HepG2 (cell line): ENCODE measurements around the gene PFKFB2. TPM values are rescaled to one million over a fixed set of nuclear protein-coding genes. Genes with fewer than 3 reads are reported as not detected.

Experiments used
- ATAC-seq: fragments of 200-7000 bp; cut with Tn5 transposase; 3 replicates; pipeline ENCODE4 v1.9.1; 2020; ENCODE audit warnings: mild to moderate bottlenecking, moderate library complexity
- BruUV-seq: library from RNA; stranded (reverse); fragments of 400-500 nt; replicated peaks from 2 replicates; lab custom pipeline; 2021; lab: Mats Ljungman, UMichigan
- CTCF ChIA-PET: fragments of 300-600 bp; formaldehyde crosslinking; extraction: SDS; loops from one replicate; lab custom pipeline; 2021; ENCODE audit warnings: low total read pairs, inconsistent platforms, low intra/inter-chr PET ratio; lab: Yijun Ruan, JAX
- POLR2A ChIA-PET: fragments of 350-600 bp; sonication (Branson Sonifier 250); formaldehyde crosslinking; loops from one replicate; lab custom pipeline; 2020; ENCODE audit warnings: antibody characterized with exemption, inconsistent platforms; lab: Yijun Ruan, JAX
- DNase-seq: peaks from one replicate; pipeline ENCODE4 v3.0.0-alpha.2; 2015; ENCODE audit warnings: low spot score
- FAIRE-seq: peaks from 3 replicates; lab custom pipeline; 2011; peaks lifted over from hg19 to GRCh38; lab: Jason Lieb, UNC
- H2AFZ ChIP-seq: one replicate; pipeline ENCODE4 v1.6.1; 2011; ENCODE audit warnings: low read length, inconsistent platforms
- H3K27ac ChIP-seq: fragments of 300-600 bp; 3 replicates; pipeline ENCODE4 v1.8.0; 2011; ENCODE audit warnings: mixed run types, mild to moderate bottlenecking, mixed read lengths, low read length, inconsistent platforms; ENCODE audit not compliant: insufficient read depth; ENCODE audit errors: extremely low read length
- H3K27me3 ChIP-seq, 2 experiments: fragments of 200-600 bp in 1 of 2; 2 replicates in 1 of 2; 3 replicates in 1 of 2; pipeline versions ENCODE4 v1.6.0 to v1.8.0; 2011; ENCODE audit warnings: low read length in 2 of 2, mild to moderate bottlenecking in 2 of 2, moderate library complexity in 2 of 2, inconsistent platforms in 1 of 2; ENCODE audit not compliant: insufficient read depth in 2 of 2, control insufficient read depth in 1 of 2
- H3K36me3 ChIP-seq, 2 experiments: fragments of 200-600 bp in 1 of 2; replicated peaks in 1 of 2; 2 replicates in 1 of 2; 3 replicates in 1 of 2; pipeline versions ENCODE4 v1.5.1 to v1.8.0; 2011; ENCODE audit warnings: low read length in 2 of 2, inconsistent platforms in 1 of 2; ENCODE audit not compliant: insufficient read depth in 2 of 2, control insufficient read depth in 1 of 2
- H3K4me1 ChIP-seq: 2 replicates; pipeline ENCODE4 v1.5.1; 2012; ENCODE audit warnings: low read length, inconsistent platforms; ENCODE audit not compliant: insufficient read depth
- H3K4me2 ChIP-seq: 2 replicates; pipeline ENCODE4 v1.6.0; 2011; ENCODE audit warnings: low read depth, low read length, inconsistent platforms
- H3K4me3 ChIP-seq, 3 experiments: fragments of 200-600 bp in 1 of 3; sonication (generic), shearing (Covaris generic) in 1 of 3; replicated peaks in 1 of 3; 2 replicates each; pipeline ENCODE4 v1.5.1; 2011 to 2016; ENCODE audit warnings: low read length in 3 of 3, inconsistent platforms in 2 of 3, low read depth in 2 of 3, mild to moderate bottlenecking in 2 of 3, control low read depth in 1 of 3, mixed read lengths in 1 of 3; ENCODE audit not compliant: insufficient read depth in 1 of 3
- H3K79me2 ChIP-seq: one replicate; pipeline ENCODE4 v1.6.1; 2011; ENCODE audit warnings: low read length, inconsistent platforms; ENCODE audit not compliant: insufficient read depth
- H3K9ac ChIP-seq: 2 replicates; pipeline ENCODE4 v1.6.0; 2011; ENCODE audit warnings: mild to moderate bottlenecking, low read depth, low read length, inconsistent platforms; ENCODE audit not compliant: insufficient read depth
- H3K9me3 ChIP-seq: 2 replicates; pipeline ENCODE4 v1.5.1; 2012; ENCODE audit warnings: mild to moderate bottlenecking, low read length
- H4K20me1 ChIP-seq: 2 replicates; pipeline ENCODE4 v1.6.0; 2011; ENCODE audit warnings: inconsistent platforms, mild to moderate bottlenecking, low read length, moderate library complexity; ENCODE audit not compliant: insufficient read depth
- BRD4 ChIP-seq: sonication (generic); formaldehyde crosslinking; IDR thresholded peaks from 2 replicates; pipeline ENCODE4 v1.4.0; 2020; ENCODE audit warnings: missing genetic modification reagents
- PHF8 ChIP-seq: sonication (generic); formaldehyde crosslinking; IDR thresholded peaks from 2 replicates; pipeline ENCODE4 v1.5.0; 2020; ENCODE audit warnings: missing genetic modification reagents
- PITX1 ChIP-seq: sonication (generic); formaldehyde crosslinking; IDR thresholded peaks from 2 replicates; pipeline ENCODE4 v1.5.1; 2020; ENCODE audit warnings: mild to moderate bottlenecking, missing genetic modification reagents
- SMC3 ChIP-seq: IDR thresholded peaks from 2 replicates; pipeline ENCODE4 v1.6.1; 2011; ENCODE audit warnings: low read length, improper control_type of control experiment
- SRF ChIP-seq: IDR thresholded peaks from 2 replicates; pipeline ENCODE4 v1.6.1; 2011; ENCODE audit warnings: mild to moderate bottlenecking, low read depth, low read length, moderate library complexity
- SRSF4 ChIP-seq: fragments of 200-400 bp; formaldehyde crosslinking; IDR thresholded peaks from one replicate; pipeline ENCODE4 v1.6.1; 2018; ENCODE audit warnings: mild to moderate bottlenecking, low read depth, low read length, moderate library complexity; ENCODE audit not compliant: poor library complexity, severe bottlenecking
- ZFP1 ChIP-seq: IDR thresholded peaks from 2 replicates; pipeline ENCODE4 v1.6.1; 2016
- ZNF224 ChIP-seq: sonication (generic); formaldehyde crosslinking; IDR thresholded peaks from 2 replicates; pipeline ENCODE4 v1.5.0; 2020; ENCODE audit warnings: mild to moderate bottlenecking, missing genetic modification reagents
- ZNF282 ChIP-seq: fragments of 450-650 bp; IDR thresholded peaks from 2 replicates; pipeline ENCODE4 v1.6.1; 2018; ENCODE audit not compliant: partially characterized antibody
- ZNF367 ChIP-seq: sonication (generic); formaldehyde crosslinking; IDR thresholded peaks from 2 replicates; pipeline ENCODE4 v1.4.0; 2020; ENCODE audit warnings: missing genetic modification reagents, borderline replicate concordance
- ZNF589 ChIP-seq: sonication (generic); formaldehyde crosslinking; conservative IDR thresholded peaks from 2 replicates; pipeline ENCODE4 v1.8.0; 2022; ENCODE audit warnings: mild to moderate bottlenecking, moderate library complexity, missing genetic modification reagents
- ZNF639 ChIP-seq: conservative IDR thresholded peaks from 2 replicates; pipeline ENCODE4 v1.6.1; 2018; ENCODE audit warnings: missing genetic modification reagents
- ZNF766 ChIP-seq: sonication (generic); formaldehyde crosslinking; IDR thresholded peaks from 2 replicates; pipeline ENCODE4 v1.5.0; 2020; ENCODE audit warnings: missing genetic modification reagents, borderline replicate concordance
- WGBS: methylation state at CpG from one replicate; pipeline ENCODE4 v1.1.6; 2017; ENCODE audit warnings: low lambda C conversion rate; 5-methylcytosine and 5-hydroxymethylcytosine counted together
- in situ Hi-C: cut with HindIII; loops from 2 replicates; pipeline ENCODE4 v1.10.0; 2017; ENCODE audit warnings: low pct_unique_long_range_greater_than_20kb; ENCODE audit not compliant: extremely low pct_ligation_motif_present
- intact Hi-C: fragments of 100-400 bp; cut with micrococcal nuclease; formaldehyde crosslinking; loops from one replicate; pipeline ENCODE4 v1.10.0; 2022; ENCODE audit not compliant: unreplicated experiment
- polyA plus RNA-seq, 8 experiments: library from polyadenylated mRNA; depleted of rRNA in 3 of 8; stranded (reverse) in 7 of 8; unstranded in 1 of 8; fragments of >200 nt; fragmentation: Illumina TruSeq in 4 of 8; extraction: Trizol in 4 of 8; gene quantifications; 2 replicates each; pipeline versions ENCODE4 v1.2.1 to v1.2.3, GENCODE V29; 2011 to 2016; ENCODE audit warnings: low read depth in 4 of 8, missing spikeins in 1 of 8, mixed read lengths in 1 of 8; ENCODE audit not compliant: insufficient read depth in 1 of 8
- total RNA-seq, 5 experiments: library from RNA; depleted of rRNA; stranded (reverse); fragments of >200 nt; fragmentation: Illumina TruSeq; extraction: Trizol; gene quantifications; 2 replicates each; pipeline ENCODE4 v1.2.3, GENCODE V29; 2016; ENCODE audit warnings: low read depth in 1 of 5
- TF ChIP-seq, protein P1 (sequence below): sonication (generic); formaldehyde crosslinking; IDR thresholded peaks from 2 replicates; pipeline ENCODE4 v1.4.0; 2020; ENCODE audit warnings: missing genetic modification reagents
- TF ChIP-seq, protein P2 (sequence below): sonication (generic); formaldehyde crosslinking; IDR thresholded peaks from 2 replicates; pipeline ENCODE4 v1.4.0; 2020; ENCODE audit warnings: missing genetic modification reagents

PFKFB2 gene
- total and polyA plus RNA-seq, 2 of the 13 experiments (the other 11 are each of a cell fraction or from before 2014, with no cell fraction given) = 4.6 to 10.6 TPM

GRCh38 chr1:207073906-207074820 is 21.1 kb downstream of the PFKFB2 start:
- H3K9ac ChIP-seq = no peak overlapping the region
- in situ Hi-C loops (loop anchor here (10.0 kb wide), 1 partner anchor 139 kb away; no protein-coding TSS in a partner anchor), intact Hi-C loops (loop anchor here (10.0 kb wide), 1 partner anchor 339 kb away; no protein-coding TSS in a partner anchor)
- H3K79me2 ChIP-seq = no peaks in the 10 kb centered on the region
- no peak for ATAC-seq
- no peak overlapping the region for H3K4me3 ChIP-seq
- H4K20me1 ChIP-seq = no peaks in the 10 kb centered on the region
- no peak for FAIRE-seq
- H2AFZ ChIP-seq = no peak overlapping the region
- peaks cover 3 to 13% of the 10 kb centered on the region in 2 experiments; a peak in 2 of 5 replicates for H3K36me3 ChIP-seq
- WGBS = 91% methylated on average over 4 of the region's 4 CpGs
- H3K27me3 ChIP-seq = no peaks in the 10 kb centered on the region
- CTCF ChIA-PET = no interaction called here
- H3K27ac ChIP-seq = no peak overlapping the region
- POLR2A ChIA-PET = no interaction called here
- H3K4me1 ChIP-seq = no peaks in the 10 kb centered on the region
- BruUV-seq = no TSS peak
- H3K9me3 ChIP-seq = no peaks in the 10 kb centered on the region
- DNase-seq = no peak
- no peak overlapping the region for H3K4me2 ChIP-seq
- no peak for TF ChIP-seq ZNF224 (CRISPR knock-in tag)
- TF ChIP-seq, protein P1, sequence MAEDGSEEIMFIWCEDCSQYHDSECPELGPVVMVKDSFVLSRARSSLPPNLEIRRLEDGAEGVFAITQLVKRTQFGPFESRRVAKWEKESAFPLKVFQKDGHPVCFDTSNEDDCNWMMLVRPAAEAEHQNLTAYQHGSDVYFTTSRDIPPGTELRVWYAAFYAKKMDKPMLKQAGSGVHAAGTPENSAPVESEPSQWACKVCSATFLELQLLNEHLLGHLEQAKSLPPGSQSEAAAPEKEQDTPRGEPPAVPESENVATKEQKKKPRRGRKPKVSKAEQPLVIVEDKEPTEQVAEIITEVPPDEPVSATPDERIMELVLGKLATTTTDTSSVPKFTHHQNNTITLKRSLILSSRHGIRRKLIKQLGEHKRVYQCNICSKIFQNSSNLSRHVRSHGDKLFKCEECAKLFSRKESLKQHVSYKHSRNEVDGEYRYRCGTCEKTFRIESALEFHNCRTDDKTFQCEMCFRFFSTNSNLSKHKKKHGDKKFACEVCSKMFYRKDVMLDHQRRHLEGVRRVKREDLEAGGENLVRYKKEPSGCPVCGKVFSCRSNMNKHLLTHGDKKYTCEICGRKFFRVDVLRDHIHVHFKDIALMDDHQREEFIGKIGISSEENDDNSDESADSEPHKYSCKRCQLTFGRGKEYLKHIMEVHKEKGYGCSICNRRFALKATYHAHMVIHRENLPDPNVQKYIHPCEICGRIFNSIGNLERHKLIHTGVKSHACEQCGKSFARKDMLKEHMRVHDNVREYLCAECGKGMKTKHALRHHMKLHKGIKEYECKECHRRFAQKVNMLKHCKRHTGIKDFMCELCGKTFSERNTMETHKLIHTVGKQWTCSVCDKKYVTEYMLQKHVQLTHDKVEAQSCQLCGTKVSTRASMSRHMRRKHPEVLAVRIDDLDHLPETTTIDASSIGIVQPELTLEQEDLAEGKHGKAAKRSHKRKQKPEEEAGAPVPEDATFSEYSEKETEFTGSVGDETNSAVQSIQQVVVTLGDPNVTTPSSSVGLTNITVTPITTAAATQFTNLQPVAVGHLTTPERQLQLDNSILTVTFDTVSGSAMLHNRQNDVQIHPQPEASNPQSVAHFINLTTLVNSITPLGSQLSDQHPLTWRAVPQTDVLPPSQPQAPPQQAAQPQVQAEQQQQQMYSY (CRISPR knock-in tag) = no peak
- no peak for TF ChIP-seq PITX1 (CRISPR knock-in tag)
- TF ChIP-seq SRF = no peak
- TF ChIP-seq BRD4 (CRISPR knock-in tag) = no peak
- TF ChIP-seq ZNF589 (CRISPR knock-in tag) = no peak
- no peak for TF ChIP-seq SMC3
- TF ChIP-seq SRSF4 = no peak
- TF ChIP-seq ZFP1 (CRISPR knock-in tag) = no peak
- no peak for TF ChIP-seq ZNF766 (CRISPR knock-in tag)
- TF ChIP-seq ZNF639 (CRISPR knock-in tag) = no peak
- TF ChIP-seq ZNF367 (CRISPR knock-in tag) = no peak
- TF ChIP-seq PHF8 (CRISPR knock-in tag) = no peak
- TF ChIP-seq ZNF282 = no peak
- TF ChIP-seq, protein P2, sequence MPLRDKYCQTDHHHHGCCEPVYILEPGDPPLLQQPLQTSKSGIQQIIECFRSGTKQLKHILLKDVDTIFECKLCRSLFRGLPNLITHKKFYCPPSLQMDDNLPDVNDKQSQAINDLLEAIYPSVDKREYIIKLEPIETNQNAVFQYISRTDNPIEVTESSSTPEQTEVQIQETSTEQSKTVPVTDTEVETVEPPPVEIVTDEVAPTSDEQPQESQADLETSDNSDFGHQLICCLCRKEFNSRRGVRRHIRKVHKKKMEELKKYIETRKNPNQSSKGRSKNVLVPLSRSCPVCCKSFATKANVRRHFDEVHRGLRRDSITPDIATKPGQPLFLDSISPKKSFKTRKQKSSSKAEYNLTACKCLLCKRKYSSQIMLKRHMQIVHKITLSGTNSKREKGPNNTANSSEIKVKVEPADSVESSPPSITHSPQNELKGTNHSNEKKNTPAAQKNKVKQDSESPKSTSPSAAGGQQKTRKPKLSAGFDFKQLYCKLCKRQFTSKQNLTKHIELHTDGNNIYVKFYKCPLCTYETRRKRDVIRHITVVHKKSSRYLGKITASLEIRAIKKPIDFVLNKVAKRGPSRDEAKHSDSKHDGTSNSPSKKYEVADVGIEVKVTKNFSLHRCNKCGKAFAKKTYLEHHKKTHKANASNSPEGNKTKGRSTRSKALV (CRISPR knock-in tag) = no peak
